HG02642 (cell line): Measurements from ENCODE around the gene BRSK2.
"Not testable (repeated sequence)": the region's sequence is repeated elsewhere in the genome, so short reads cannot be mapped to it uniquely, and the experiment has no call there.

ENCODE experiments used
- ATAC-seq: cut with Tn5 transposase; IDR thresholded peaks from one replicate; pipeline ENCODE4 v1.9.1; 2021; ENCODE audit warnings: mild to moderate bottlenecking; ENCODE audit not compliant: unreplicated experiment, poor library complexity

BRSK2 gene

GRCh38 chr11:1353383-1354124 lies 36.2 kb upstream of the BRSK2 start:
- no peak for ATAC-seq

GRCh38 chr11:1354125-1354938 lies 35.4 kb upstream of the BRSK2 start:
- no peak for ATAC-seq

DNA sequence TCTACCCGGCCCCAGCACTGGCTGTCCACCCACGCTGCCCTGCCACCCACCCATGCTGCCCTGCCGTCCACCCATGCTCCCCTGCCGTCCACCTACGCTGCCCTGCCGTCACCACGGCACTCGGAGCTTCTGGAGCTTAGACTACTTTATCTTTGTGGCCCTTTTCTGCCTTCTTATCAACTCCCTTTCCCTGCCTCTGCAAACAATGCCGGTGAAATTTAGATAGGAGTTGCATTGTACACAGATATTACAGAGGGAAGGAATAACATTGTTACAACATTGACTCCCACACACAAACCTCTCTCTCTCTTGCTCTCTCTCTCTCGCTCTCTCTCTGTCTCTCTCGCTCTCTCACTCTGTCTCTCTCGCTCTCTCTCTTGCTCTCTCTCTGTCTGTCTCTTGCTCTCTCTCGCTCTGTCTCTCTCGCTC lies 33.7 kb upstream of the BRSK2 start:
- ATAC-seq = no peak

GRCh38 chr11:1356478-1356960 lies 33.2 kb upstream of the BRSK2 start:
- ATAC-seq = no peak

- no peak for ATAC-seq
These were observed 31.4 kb upstream of the BRSK2 start for GRCh38 chr11:1358286-1358685.

DNA sequence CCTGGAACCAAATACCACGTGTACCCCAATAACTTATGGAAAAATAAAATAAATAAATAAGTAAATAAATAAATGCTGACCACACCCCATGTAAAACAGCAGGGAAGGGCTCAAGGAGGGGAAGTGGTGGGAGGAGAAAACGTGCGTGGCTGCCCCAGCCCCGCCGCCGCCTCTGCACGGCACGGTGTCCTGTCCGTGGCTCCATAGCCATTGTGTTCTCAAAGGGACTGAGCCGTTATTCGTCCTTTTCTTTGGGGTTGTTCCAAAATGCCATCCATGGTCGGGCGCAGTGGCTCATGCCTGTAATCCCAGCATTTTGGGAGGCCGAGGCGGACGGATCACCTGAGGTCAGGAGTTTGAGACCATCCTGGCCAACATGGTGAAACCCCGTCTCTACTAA lies 30.8 kb upstream of the BRSK2 start:
- not testable (repeated sequence) for ATAC-seq

DNA sequence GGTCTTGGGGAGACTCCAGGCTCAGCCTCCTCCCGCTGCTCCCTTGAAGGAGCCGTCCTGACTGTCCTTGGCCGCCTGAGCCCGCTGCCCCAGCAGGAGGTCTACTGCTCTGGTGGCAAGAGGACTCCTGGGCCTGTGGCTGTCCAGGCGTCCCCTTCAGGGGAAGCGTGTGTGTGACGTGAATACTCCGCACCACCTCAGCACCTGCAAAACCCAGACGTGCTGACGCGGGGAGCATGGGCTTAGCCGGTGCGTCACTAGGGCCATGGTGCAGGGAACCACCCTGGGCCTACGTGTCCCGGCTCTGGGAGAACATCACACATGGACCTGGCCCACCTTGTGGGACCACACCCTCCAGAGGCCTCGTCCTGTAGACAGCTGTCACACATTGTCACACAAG lies 30.2 kb upstream of the BRSK2 start:
- ATAC-seq = no peak

- ATAC-seq = no peak
These were observed 29.4 kb upstream of the BRSK2 start for GRCh38 chr11:1360181-1360834.

GRCh38 chr11:1360835-1361357 lies 28.8 kb upstream of the BRSK2 start:
- no peak for ATAC-seq

- no peak for ATAC-seq
These were observed 27.9 kb upstream of the BRSK2 start for GRCh38 chr11:1361882-1362281.

DNA sequence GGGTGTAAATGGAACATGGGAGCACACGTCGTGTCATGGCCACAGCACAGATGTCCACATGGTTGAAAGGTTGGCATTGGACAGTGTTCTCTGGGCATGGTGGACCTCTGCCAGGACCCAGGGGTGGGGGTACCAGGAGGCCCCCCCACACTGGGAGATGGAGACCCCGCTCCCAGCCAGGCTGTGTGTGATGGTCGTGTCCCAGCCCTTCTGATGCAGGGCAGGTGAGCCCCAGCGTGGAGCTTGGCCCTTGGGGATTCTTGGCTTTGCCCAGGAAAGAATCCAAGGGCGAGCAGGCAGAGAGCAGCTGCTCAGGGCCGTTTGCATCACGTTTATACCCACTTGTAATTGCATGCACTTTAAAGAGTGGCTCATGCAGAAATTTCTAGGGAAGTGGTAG lies 22.0 kb upstream of the BRSK2 start:
- ATAC-seq = no peak

GRCh38 chr11:1368216-1368615 lies 21.5 kb upstream of the BRSK2 start:
- ATAC-seq = no peak

GRCh38 chr11:1368966-1369365 lies 20.8 kb upstream of the BRSK2 start:
- no peak for ATAC-seq

DNA sequence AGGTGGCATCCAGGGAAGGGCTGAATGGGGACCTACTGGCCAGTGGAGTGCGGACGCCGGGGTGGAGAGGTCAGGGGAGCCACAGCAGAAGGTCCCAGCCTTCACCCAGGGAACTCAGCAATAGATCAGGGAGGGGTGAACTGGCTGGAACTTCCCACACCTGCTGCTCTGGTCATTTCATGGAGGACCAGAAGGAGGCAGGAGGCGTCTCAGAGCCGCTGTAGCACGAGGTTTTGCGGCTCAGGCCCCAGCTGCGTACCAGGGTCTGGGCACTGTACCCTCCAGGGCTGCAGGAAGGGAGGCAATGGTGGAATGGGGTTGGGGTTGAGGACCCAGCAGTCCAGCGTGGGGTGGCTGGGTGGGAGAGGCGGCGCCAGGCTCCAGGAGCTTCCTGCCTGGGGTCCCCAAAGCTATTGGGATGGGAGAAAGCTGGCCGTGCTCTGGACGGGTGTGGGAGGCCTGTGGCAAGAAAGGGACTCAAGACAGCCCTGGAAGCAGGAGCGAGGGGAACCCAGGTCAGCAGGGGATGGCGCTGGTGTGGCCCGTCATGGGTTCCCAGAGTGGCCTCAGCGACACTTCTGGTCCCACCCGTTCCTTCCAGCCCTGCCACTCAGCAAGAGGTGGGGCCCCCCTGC lies 20.2 kb upstream of the BRSK2 start:
- ATAC-seq = no peak

GRCh38 chr11:1370186-1371025 lies 19.3 kb upstream of the BRSK2 start:
- no peak for ATAC-seq

DNA sequence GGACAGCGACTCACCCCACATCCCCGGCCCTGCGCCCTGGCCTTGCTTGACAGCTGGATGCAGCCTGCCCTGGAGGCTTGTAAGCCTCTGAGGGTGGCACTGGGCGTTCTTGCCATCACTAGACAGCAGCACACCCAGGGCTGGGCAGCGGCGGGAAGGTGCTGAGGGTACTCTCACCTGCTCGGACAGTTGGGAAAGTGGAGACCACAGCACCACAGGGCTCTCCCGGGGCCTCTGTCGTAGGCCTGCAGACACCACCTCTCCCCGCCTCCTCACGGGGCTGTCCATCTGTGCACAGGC lies 18.8 kb upstream of the BRSK2 start:
- no peak for ATAC-seq

- ATAC-seq = no peak
These were observed 18.4 kb upstream of the BRSK2 start for GRCh38 chr11:1371377-1371776.

GRCh38 chr11:1371836-1372465 lies 17.8 kb upstream of the BRSK2 start:
- no peak for ATAC-seq

- no peak for ATAC-seq
These were observed 17.1 kb upstream of the BRSK2 start for GRCh38 chr11:1372660-1373059.
